ENCODE data around the gene LRFN2.

The LRFN2 gene

GRCh38 chr6:40536442-40536841 is 50.7 kb downstream of the LRFN2 start:
- H3K4me3 ChIP-seq (ENCODE audit: low read length in 2 of 2), result no peak overlapping the region
- no peak overlapping the region for H4K91ac ChIP-seq (ENCODE audit: low read depth, low read length, poor library complexity)
- no peak overlapping the region for H3K4ac ChIP-seq (ENCODE audit: low read length)
- H3K4me2 ChIP-seq (ENCODE audit: insufficient read depth, low read length, poor library complexity, severe bottlenecking), result no peak overlapping the region
- H2BK5ac ChIP-seq (ENCODE audit: low read length), result no peak overlapping the region
- peaks cover 0 to 6% (median 0%) of the 10 kb centered on the region in 3 experiments for H3K27me3 ChIP-seq (ENCODE audit: control insufficient read depth in 3 of 3, insufficient read depth in 3 of 3, low read depth in 1 of 3, low read length in 3 of 3)
- H3K36me3 ChIP-seq (replicated peaks in 1 of 2; ENCODE audit: control insufficient read depth in 2 of 2, insufficient read depth in 2 of 2, low read length in 2 of 2), result no peaks in the 10 kb centered on the region
- H3K79me1 ChIP-seq (ENCODE audit: low read depth, low read length), result no peaks in the 10 kb centered on the region
- H3K9me3 ChIP-seq (replicated peaks in 1 of 2; ENCODE audit: control insufficient read depth in 2 of 2, insufficient read depth in 1 of 2, low read depth in 1 of 2, low read length in 2 of 2), result no peaks in the 10 kb centered on the region
- H3K4me1 ChIP-seq (ENCODE audit: control insufficient read depth in 2 of 2, insufficient read depth in 1 of 2, low read depth in 1 of 2, low read length in 2 of 2), result peaks cover 0 to 10% of the 10 kb centered on the region in 2 donors
- no peak overlapping the region for H2BK12ac ChIP-seq (ENCODE audit: low read length)
- no peak for DNase-seq (ENCODE audit: low spot score)
- H4K8ac ChIP-seq (ENCODE audit: low read depth, low read length), result no peak overlapping the region
- no peak overlapping the region for H3K18ac ChIP-seq (ENCODE audit: low read length)
- H2AFZ ChIP-seq (ENCODE audit: low read length), result no peak overlapping the region
- no peak overlapping the region for H3K27ac ChIP-seq (replicated peaks; ENCODE audit: low read length)
- no peak overlapping the region for H2BK120ac ChIP-seq (ENCODE audit: low read depth, low read length)
- no CpG with 5 or more reads among the region's 3 CpGs for WGBS, 2 donors (ENCODE audit: extremely low coverage in 2 of 2, insufficient read length in 2 of 2, insufficient replicate concordance in 1 of 2)
- no peak overlapping the region for H2BK15ac ChIP-seq (ENCODE audit: low read length)
- no peak overlapping the region for H3K14ac ChIP-seq (ENCODE audit: low read length)
- no peak overlapping the region for H2AK5ac ChIP-seq (ENCODE audit: low read depth, low read length)
- H3K23ac ChIP-seq (ENCODE audit: low read depth, low read length, poor library complexity), result no peak overlapping the region
- H3K9ac ChIP-seq (ENCODE audit: low read depth, low read length, poor library complexity), result no peak overlapping the region

GRCh38 chr6:40535819-40536380 is 51.3 kb downstream of the LRFN2 start:
- peaks cover 0 to 4% (median 0%) of the 10 kb centered on the region in 3 experiments for H3K27me3 ChIP-seq (ENCODE audit: control insufficient read depth in 3 of 3, insufficient read depth in 3 of 3, low read depth in 1 of 3, low read length in 3 of 3)
- H2AK5ac ChIP-seq (ENCODE audit: low read depth, low read length), result no peak overlapping the region
- H3K9ac ChIP-seq (ENCODE audit: low read depth, low read length, poor library complexity), result no peak overlapping the region
- H3K36me3 ChIP-seq (replicated peaks in 1 of 2; ENCODE audit: control insufficient read depth in 2 of 2, insufficient read depth in 2 of 2, low read length in 2 of 2), result no peaks in the 10 kb centered on the region
- H3K79me1 ChIP-seq (ENCODE audit: low read depth, low read length), result no peaks in the 10 kb centered on the region
- H3K14ac ChIP-seq (ENCODE audit: low read length), result no peak overlapping the region
- no peaks in the 10 kb centered on the region for H3K9me3 ChIP-seq (replicated peaks in 1 of 2; ENCODE audit: control insufficient read depth in 2 of 2, insufficient read depth in 1 of 2, low read depth in 1 of 2, low read length in 2 of 2)
- no peak overlapping the region for H3K23ac ChIP-seq (ENCODE audit: low read depth, low read length, poor library complexity)
- no peak overlapping the region for H3K4me3 ChIP-seq (ENCODE audit: low read length in 2 of 2)
- no peak overlapping the region for H4K91ac ChIP-seq (ENCODE audit: low read depth, low read length, poor library complexity)
- no peak overlapping the region for H2BK5ac ChIP-seq (ENCODE audit: low read length)
- no peak overlapping the region for H4K8ac ChIP-seq (ENCODE audit: low read depth, low read length)
- H3K4me1 ChIP-seq (ENCODE audit: control insufficient read depth in 2 of 2, insufficient read depth in 1 of 2, low read depth in 1 of 2, low read length in 2 of 2), result peaks cover 0 to 10% of the 10 kb centered on the region in 2 donors
- DNase-seq (ENCODE audit: low spot score), result no peak
- no peak overlapping the region for H2BK120ac ChIP-seq (ENCODE audit: low read depth, low read length)
- no peak overlapping the region for H3K27ac ChIP-seq (replicated peaks; ENCODE audit: low read length)
- H3K18ac ChIP-seq (ENCODE audit: low read length), result no peak overlapping the region
- no CpG with 5 or more reads among the region's 7 CpGs for WGBS, 2 donors (ENCODE audit: extremely low coverage in 2 of 2, insufficient read length in 2 of 2, insufficient replicate concordance in 1 of 2)
- no peak overlapping the region for H2BK15ac ChIP-seq (ENCODE audit: low read length)
- H3K4ac ChIP-seq (ENCODE audit: low read length), result no peak overlapping the region
- H2AFZ ChIP-seq (ENCODE audit: low read length), result no peak overlapping the region
- H3K4me2 ChIP-seq (ENCODE audit: insufficient read depth, low read length, poor library complexity, severe bottlenecking), result no peak overlapping the region
- no peak overlapping the region for H2BK12ac ChIP-seq (ENCODE audit: low read length)

- Histone ChIP-seq H3K36me3 (replicated peaks in 1 of 2; ENCODE audit: control insufficient read depth in 2 of 2, insufficient read depth in 2 of 2, low read length in 2 of 2) (no peaks in the 10 kb centered on the region), H2BK5ac (ENCODE audit: low read length) (no peak overlapping the region), H3K27me3 (ENCODE audit: control insufficient read depth in 3 of 3, insufficient read depth in 3 of 3, low read depth in 1 of 3, low read length in 3 of 3) (no peaks in the 10 kb centered on the region), H3K79me1 (ENCODE audit: low read depth, low read length) (no peaks in the 10 kb centered on the region), H3K9me3 (replicated peaks in 1 of 2; ENCODE audit: control insufficient read depth in 2 of 2, insufficient read depth in 1 of 2, low read depth in 1 of 2, low read length in 2 of 2) (no peaks in the 10 kb centered on the region), H2BK15ac (ENCODE audit: low read length) (no peak overlapping the region), H3K14ac (ENCODE audit: low read length) (no peak overlapping the region), H4K8ac (ENCODE audit: low read depth, low read length) (no peak overlapping the region), H2AK5ac (ENCODE audit: low read depth, low read length) (no peak overlapping the region), H3K4me3 (ENCODE audit: low read length in 2 of 2) (no peak overlapping the region), H3K18ac (ENCODE audit: low read length) (no peak overlapping the region), H4K91ac (ENCODE audit: low read depth, low read length, poor library complexity) (no peak overlapping the region), H2BK120ac (ENCODE audit: low read depth, low read length) (no peak overlapping the region), H3K4ac (ENCODE audit: low read length) (no peak overlapping the region), H3K27ac (replicated peaks; ENCODE audit: low read length) (no peak overlapping the region), H3K23ac (ENCODE audit: low read depth, low read length, poor library complexity) (no peak overlapping the region), H3K4me1 (ENCODE audit: control insufficient read depth in 2 of 2, insufficient read depth in 1 of 2, low read depth in 1 of 2, low read length in 2 of 2) (peaks cover 0 to 10% of the 10 kb centered on the region in 2 donors), H2BK12ac (ENCODE audit: low read length) (no peak overlapping the region), H3K9ac (ENCODE audit: low read depth, low read length, poor library complexity) (no peak overlapping the region), H2AFZ (ENCODE audit: low read length) (no peak overlapping the region), H3K4me2 (ENCODE audit: insufficient read depth, low read length, poor library complexity, severe bottlenecking) (no peak overlapping the region)
- no peak for DNase-seq (ENCODE audit: low spot score)
- no CpG with 5 or more reads among the region's 3 CpGs for WGBS, 2 donors (ENCODE audit: extremely low coverage in 2 of 2, insufficient read length in 2 of 2, insufficient replicate concordance in 1 of 2)
Measured at GRCh38 chr6:40535110-40535818, 51.9 kb downstream of the LRFN2 start.

- H2AFZ ChIP-seq (ENCODE audit: low read length), result no peak overlapping the region
- no peak overlapping the region for H3K14ac ChIP-seq (ENCODE audit: low read length)
- no peak overlapping the region for H2AK5ac ChIP-seq (ENCODE audit: low read depth, low read length)
- no peak for DNase-seq (ENCODE audit: low spot score)
- no peaks in the 10 kb centered on the region for H3K79me1 ChIP-seq (ENCODE audit: low read depth, low read length)
- H3K4ac ChIP-seq (ENCODE audit: low read length), result no peak overlapping the region
- no peak overlapping the region for H4K91ac ChIP-seq (ENCODE audit: low read depth, low read length, poor library complexity)
- no peak overlapping the region for H3K9ac ChIP-seq (ENCODE audit: low read depth, low read length, poor library complexity)
- H2BK15ac ChIP-seq (ENCODE audit: low read length), result no peak overlapping the region
- no peaks in the 10 kb centered on the region for H3K4me1 ChIP-seq (ENCODE audit: control insufficient read depth in 2 of 2, insufficient read depth in 1 of 2, low read depth in 1 of 2, low read length in 2 of 2)
- no peak overlapping the region for H3K18ac ChIP-seq (ENCODE audit: low read length)
- H2BK120ac ChIP-seq (ENCODE audit: low read depth, low read length), result no peak overlapping the region
- H3K9me3 ChIP-seq (replicated peaks in 1 of 2; ENCODE audit: control insufficient read depth in 2 of 2, insufficient read depth in 1 of 2, low read depth in 1 of 2, low read length in 2 of 2), result no peaks in the 10 kb centered on the region
- no peak overlapping the region for H4K8ac ChIP-seq (ENCODE audit: low read depth, low read length)
- H2BK12ac ChIP-seq (ENCODE audit: low read length), result no peak overlapping the region
- H3K4me3 ChIP-seq (ENCODE audit: low read length in 2 of 2), result no peak overlapping the region
- no peaks in the 10 kb centered on the region for H3K36me3 ChIP-seq (replicated peaks in 1 of 2; ENCODE audit: control insufficient read depth in 2 of 2, insufficient read depth in 2 of 2, low read length in 2 of 2)
- H3K27me3 ChIP-seq (ENCODE audit: control insufficient read depth in 3 of 3, insufficient read depth in 3 of 3, low read depth in 1 of 3, low read length in 3 of 3), result no peaks in the 10 kb centered on the region
- no peak overlapping the region for H2BK5ac ChIP-seq (ENCODE audit: low read length)
- H3K23ac ChIP-seq (ENCODE audit: low read depth, low read length, poor library complexity), result no peak overlapping the region
- no peak overlapping the region for H3K27ac ChIP-seq (replicated peaks; ENCODE audit: low read length)
- no peak overlapping the region for H3K4me2 ChIP-seq (ENCODE audit: insufficient read depth, low read length, poor library complexity, severe bottlenecking)
- WGBS, 2 donors (ENCODE audit: extremely low coverage in 2 of 2, insufficient read length in 2 of 2, insufficient replicate concordance in 1 of 2), result no CpG with 5 or more reads among the region's 7 CpGs
Measured at GRCh38 chr6:40532349-40533000, 54.7 kb downstream of the LRFN2 start.
